Myocyte (in vitro differentiated cells): ENCODE measurements around the gene RGS6. TPM values are rescaled to one million over a fixed set of nuclear protein-coding genes. Genes with fewer than 3 reads are reported as not detected.

Source experiments
- DNase-seq: peaks from one replicate; pipeline ENCODE4 v3.0.0-alpha.2; 2012; ENCODE audit warnings: low read depth
- total RNA-seq: library from RNA; depleted of rRNA; stranded (reverse); fragments of >200 nt; gene quantifications from 2 replicates; pipeline ENCODE4 v1.2.3, GENCODE V29; 2014

Gene RGS6
- total RNA-seq, 1 donor from 2014 or later: not detected

DNA sequence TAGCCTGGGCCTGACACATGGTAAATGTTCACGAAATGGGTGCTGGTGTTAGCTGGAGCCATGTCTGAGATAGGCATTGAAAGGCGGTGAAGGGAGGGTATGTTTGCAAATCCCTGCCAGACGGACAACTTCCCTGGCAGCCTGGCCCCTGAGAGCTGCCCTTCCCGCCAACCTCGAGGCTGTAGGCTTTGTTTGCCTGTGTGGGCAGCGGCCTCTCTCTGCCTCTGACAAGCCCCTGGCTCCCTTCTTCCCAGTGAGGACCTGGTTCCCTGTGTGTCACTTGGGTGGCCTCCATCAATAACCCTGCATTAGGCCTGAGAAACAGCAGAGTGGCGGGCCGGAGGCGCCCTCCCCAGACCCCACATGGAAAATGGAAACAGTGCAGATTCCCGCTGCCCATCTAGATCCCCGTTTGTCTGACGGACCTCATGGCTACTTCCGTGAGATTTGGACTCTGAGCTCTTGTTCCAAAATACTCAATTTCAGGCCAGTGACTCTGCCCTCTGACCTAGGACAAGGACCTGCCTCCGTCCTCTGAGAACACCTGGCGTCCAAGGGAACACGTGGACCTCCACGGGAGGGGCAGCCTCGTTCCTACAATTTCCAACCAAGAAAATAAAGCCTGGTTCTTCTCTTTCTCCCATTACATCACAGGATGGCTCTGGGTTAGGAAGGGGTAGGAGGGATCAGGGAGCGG, 636.2 kb downstream of the RGS6 start:
- DNase-seq: no peak

DNA sequence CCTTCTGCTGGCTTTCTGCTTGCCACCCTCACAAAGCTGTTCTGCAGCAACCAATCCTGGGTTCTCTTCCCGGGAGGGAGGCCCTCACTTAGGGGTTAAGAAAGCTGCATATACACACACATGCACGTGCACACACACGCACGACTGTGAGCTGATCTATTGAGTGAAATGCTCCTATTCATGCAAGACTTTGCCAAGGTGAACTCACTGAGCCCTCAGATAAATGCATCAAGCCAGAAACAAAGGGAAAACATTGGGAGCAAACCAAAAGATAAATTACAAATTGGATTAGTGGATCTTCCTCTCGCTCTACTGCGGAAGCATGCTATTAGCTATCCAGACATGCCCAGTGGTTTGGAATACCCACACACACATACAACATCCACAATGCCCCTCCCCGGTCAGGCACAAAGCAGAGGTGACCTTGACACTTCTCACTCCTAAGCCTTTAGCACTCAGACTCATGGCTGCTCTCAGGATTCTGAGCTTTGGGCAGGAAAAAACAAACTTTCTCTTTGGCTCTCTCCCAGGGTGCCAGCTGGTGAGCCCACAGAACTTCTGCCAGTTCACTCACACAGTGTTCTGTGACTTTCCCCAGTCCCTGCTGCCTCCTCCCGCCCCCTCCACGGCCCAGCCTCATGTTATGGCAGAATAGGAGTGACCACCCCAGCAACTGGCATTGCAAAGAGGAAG, 641.6 kb downstream of the RGS6 start:
- DNase-seq: peak; percentile 79

GRCh38 chr14:72574715-72575114, 642.5 kb downstream of the RGS6 start:
- no peak for DNase-seq

DNA sequence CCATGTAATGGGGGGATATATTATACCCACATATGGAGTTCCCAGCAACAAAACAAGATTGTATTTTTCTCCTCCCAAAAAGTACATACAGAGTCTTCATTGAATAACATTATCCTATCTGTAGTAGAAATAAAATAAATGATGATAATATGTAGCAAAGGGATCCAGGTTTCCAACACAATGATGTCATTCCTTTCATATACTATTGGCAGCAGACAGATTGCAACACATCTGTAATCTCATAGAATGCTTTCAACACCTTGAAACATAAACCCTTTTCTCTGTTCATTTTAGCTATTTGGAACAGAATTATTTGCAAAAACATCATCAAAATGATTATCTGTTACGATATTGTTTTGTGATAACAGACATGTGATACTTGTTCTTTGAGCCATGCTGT, 644.0 kb downstream of the RGS6 start:
- no peak for DNase-seq

DNA sequence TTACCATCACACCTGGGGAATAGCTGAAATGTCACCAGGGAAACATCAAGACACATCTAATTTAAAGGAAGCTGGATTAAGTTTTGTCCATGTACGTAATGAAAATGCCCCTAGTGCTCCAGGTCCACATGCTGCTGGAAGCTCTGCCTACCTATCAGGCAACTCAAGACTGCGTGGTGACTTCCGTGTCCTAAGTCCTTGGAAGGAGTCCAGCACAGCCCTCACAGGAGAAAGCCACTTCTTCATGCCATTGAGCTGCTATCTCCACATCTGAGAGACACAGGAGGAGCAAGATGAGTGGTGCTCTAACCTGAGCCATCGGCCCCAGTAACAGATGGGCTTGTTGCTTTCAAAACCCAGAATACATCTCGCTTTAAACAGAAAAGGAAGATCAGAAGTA, 645.3 kb downstream of the RGS6 start:
- DNase-seq: no peak

DNA sequence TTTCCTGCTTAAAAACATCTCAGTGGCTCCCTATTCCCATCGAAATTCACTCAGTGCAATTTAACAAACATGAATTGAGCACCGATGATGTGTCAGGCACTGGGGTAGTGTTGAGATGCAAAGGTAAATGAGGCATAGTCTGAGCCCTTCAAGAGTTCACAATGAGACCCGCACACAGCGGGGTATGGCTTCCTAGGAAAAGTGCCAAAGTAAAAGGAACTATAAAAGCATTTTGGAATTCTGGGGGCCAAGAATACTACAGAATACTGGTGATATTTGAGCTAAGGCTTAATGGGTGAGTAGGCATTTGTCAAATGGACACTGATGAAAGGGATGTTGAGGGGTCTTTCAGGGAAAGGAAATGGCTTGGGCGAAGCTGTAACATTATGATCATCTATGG, 646.3 kb downstream of the RGS6 start:
- no peak for DNase-seq

- DNase-seq: no peak
Measured at GRCh38 chr14:72582582-72582981, 650.4 kb downstream of the RGS6 start.

GRCh38 chr14:72583316-72584272, 651.4 kb downstream of the RGS6 start:
- no peak for DNase-seq

GRCh38 chr14:72588521-72588920, 656.3 kb downstream of the RGS6 start:
- DNase-seq: no peak

- DNase-seq: no peak
Measured at GRCh38 chr14:72589652-72590051, 657.4 kb downstream of the RGS6 start.

GRCh38 chr14:72590577-72590976, 658.3 kb downstream of the RGS6 start:
- DNase-seq: no peak

- no peak for DNase-seq
Measured at GRCh38 chr14:72591391-72591790, 659.2 kb downstream of the RGS6 start.

GRCh38 chr14:72594099-72594901, 662.1 kb downstream of the RGS6 start:
- no peak for DNase-seq

DNA sequence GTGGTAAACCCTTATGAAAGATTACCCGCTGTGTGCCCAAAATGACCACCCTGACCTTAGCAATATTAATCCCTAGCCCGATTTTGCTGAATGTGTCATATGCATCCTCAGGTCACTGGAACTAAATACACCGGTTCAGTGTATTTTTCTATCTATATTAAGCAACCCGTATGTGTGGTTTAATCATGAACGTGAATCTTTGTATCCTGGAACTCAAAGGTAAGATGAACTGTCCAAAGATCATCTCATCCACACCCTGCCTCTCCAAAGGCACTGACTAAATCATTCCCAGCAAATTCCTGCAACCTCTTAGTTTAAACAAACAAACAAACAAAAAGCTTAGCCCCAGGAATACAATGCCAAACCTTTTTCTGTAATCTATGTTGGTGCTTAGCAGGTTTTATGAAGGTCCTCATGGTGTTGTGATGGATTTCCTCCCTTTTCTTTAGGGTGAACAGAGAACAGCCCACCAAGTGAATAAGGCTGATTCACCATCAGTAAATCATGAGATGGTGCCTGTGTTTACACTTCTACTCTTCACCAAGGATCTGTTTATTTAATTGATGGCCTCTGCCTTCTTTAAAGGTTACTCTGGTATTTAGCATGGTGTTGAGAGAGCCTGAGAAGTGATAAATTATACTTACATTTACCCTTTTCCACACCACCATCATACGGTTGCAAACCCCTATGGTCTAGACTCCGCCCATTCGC, 663.1 kb downstream of the RGS6 start:
- DNase-seq: no peak

- no peak for DNase-seq
Measured at GRCh38 chr14:72597252-72598233, 665.3 kb downstream of the RGS6 start.

DNA sequence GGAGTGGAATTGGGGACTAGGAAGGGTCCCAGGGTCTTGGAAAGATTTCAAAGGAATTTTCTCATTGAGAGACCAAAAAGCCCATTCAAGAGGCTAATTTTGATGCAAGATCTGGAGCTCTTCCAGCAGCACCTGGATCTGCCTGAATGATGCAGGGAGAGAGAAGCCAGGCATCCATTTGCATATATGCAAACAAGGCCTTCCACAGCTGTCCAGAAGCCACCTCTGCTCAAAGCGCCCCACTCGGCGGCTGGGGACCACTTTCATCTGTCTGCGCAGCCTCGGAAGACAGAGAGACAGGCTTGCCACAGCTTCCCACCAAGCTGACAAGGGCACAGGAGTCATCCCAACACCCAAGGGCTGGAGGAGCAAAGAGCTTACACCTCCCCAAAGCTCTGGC, 666.1 kb downstream of the RGS6 start:
- no peak for DNase-seq

DNA sequence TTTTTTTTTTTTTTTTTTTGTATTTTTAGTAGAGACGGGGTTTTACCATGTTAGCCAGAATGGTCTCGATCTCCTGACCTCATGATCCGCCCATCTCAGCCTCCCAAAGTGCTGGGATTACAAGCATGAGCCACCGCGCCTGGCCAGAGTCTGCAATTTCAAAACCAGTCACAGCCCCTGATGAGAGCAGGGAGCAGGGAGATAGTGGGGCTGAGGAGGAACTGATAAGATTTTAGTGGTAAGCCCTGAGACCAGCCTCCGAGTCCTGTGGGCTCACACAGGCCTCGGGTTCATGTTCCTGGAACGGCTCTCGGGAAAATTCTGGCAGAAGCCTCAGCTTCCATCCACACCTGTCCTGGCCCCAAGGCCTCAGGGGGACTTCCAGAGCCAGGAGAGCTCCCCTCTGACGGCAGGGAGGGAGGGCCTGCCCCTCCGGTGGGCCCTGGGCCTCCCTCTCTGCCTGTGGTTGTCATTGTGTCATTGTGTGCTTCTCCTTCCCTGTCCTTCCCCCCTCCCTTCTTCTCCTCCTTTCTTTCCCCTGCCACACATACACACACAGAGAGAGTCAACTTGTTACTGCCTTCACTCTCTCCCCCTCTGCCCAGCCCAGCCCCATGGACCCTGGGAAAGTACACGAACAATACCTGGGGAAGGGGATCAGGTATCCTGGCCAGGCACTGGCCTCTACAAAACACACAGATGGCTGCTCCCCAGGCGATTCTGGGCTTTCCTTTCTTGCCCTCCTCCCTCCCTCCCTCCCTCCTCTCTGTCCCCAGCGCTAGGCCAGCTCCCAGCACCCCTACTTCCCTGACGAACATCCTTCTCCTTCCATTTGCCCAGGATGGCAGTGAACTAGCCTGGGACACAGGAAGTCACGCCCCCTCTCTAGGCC, 667.6 kb downstream of the RGS6 start:
- DNase-seq: peak; percentile 39
